Esophagus muscularis mucosa (tissue), 4 donors: Measurements from ENCODE around the gene IP6K3. TPM values are rescaled to one million over a fixed set of nuclear protein-coding genes. Genes with fewer than 3 reads are reported as not detected.

ENCODE experiments used
- DNase-seq: peaks from one replicate; pipeline ENCODE4 v3.0.0-alpha.2; 2017; ENCODE audit errors: extremely low spot score
- H3K27ac ChIP-seq, 4 donors: fragments of 200-600 bp; sonication (generic); replicated peaks in 1 of 4; 1 replicate in 3 of 4; 2 replicates in 1 of 4; pipeline ENCODE4 v1.5.1; 2016 to 2019; ENCODE audit warnings: mild to moderate bottlenecking in 1 of 4
- H3K27me3 ChIP-seq, 4 donors: fragments of 200-600 bp; sonication (generic); one replicate each; pipeline versions ENCODE4 v1.5.1 to v1.6.0; 2016 to 2019
- H3K36me3 ChIP-seq, 4 donors: fragments of 200-600 bp; sonication (generic); one replicate each; pipeline ENCODE4 v1.5.1; 2016 to 2019
- H3K4me1 ChIP-seq, 4 donors: fragments of 200-600 bp; sonication (generic); one replicate each; pipeline ENCODE4 v1.5.1; 2016 to 2019
- H3K4me3 ChIP-seq, 4 donors: fragments of 200-600 bp; sonication (generic); 1 replicate in 2 of 4; 2 replicates in 2 of 4; pipeline ENCODE4 v1.5.1; 2016 to 2019; ENCODE audit warnings: mild to moderate bottlenecking in 4 of 4, moderate library complexity in 1 of 4
- H3K9me3 ChIP-seq, 4 donors: fragments of 200-600 bp; sonication (generic); 1 replicate in 3 of 4; 2 replicates in 1 of 4; pipeline ENCODE4 v1.5.1; 2016 to 2019
- EP300 ChIP-seq: sonication (generic); formaldehyde crosslinking; IDR thresholded peaks from one replicate; pipeline ENCODE4 v1.6.1; 2017; ENCODE audit warnings: antibody characterized with exemption
- POLR2A ChIP-seq: fragments of 450-650 bp; IDR thresholded peaks from one replicate; pipeline ENCODE4 v1.6.1; 2017; ENCODE audit warnings: antibody characterized with exemption, moderate library complexity, mild to moderate bottlenecking, low read depth
- POLR2AphosphoS5 ChIP-seq, 2 donors: sonication (generic); formaldehyde crosslinking; IDR thresholded peaks; one replicate each; pipeline ENCODE4 v1.6.1; 2017; ENCODE audit warnings: antibody characterized with exemption in 2 of 2
- WGBS: methylation state at CpG from one replicate; pipeline ENCODE4 v1.1.5; 2018; 5-methylcytosine and 5-hydroxymethylcytosine counted together
- intact Hi-C: fragments of 100-400 bp; cut with DNase I; formaldehyde crosslinking; loops from one replicate; pipeline ENCODE4 v1.15.1; 2023
- total RNA-seq, 4 donors: library from RNA; depleted of rRNA; stranded (reverse); fragments of >200 nt; gene quantifications; one replicate each; pipeline versions ENCODE4 v1.1.0 to v1.2.1, GENCODE V29; 2016
- TF ChIP-seq, protein P1 (sequence below), 3 experiments: fragments of 200-600 bp in 2 of 3; fragments of 450-650 bp in 1 of 3; sonication (generic) in 2 of 3; IDR thresholded peaks; one replicate each; pipeline ENCODE4 v1.5.1; 2017 to 2019; ENCODE audit warnings: antibody characterized with exemption in 3 of 3, mild to moderate bottlenecking in 2 of 3, moderate library complexity in 1 of 3

The IP6K3 gene
- total RNA-seq, 4 donors from 2014 or later, result 1.2 to 2.8 (median 1.7) TPM

DNA sequence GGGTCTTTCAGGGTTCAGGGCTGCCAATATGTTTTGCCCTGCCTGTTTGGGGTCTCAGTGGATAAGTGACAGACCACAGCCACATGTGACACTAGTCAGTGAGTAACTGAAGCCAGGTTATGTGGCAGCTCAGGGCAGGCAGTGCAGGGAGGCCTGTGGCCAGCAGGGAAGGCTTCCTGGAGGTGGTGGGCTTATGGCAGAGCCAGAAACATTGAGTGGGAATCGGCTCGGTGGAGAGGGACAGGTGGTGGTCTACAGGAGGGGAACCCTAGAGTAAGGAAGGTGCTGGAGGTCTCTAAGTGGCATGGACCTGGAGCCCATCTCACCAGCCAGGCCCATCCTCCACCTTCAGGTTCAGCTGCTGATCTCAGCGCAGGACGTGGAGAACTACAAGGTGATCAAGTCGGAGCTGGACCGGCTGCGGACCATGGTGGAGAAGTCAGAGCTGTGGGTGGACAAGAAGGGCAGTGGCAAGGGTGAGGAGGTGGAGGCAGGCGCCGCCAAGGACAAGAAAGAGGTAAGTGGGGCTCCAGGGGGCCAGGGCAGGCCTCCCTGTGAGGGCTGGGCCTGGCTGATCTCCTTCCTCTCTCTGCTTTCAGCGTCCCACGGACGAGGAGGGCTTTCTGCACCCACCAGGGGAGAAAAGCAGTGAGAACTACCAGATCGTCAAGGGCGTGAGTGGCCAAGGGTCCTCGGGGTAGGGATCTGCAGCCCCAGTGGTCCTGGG lies 70.1 kb downstream of the IP6K3 start:
- WGBS, result 85% methylated on average over 14 of the region's 15 CpGs
- peaks cover 0 to 11% (median 9%) of the 10 kb centered on the region in 4 donors for H3K4me1 ChIP-seq
- H3K27me3 ChIP-seq, result peaks cover 0 to 41% (median 1%) of the 10 kb centered on the region in 4 donors
- no peaks in the 10 kb centered on the region for H3K9me3 ChIP-seq
- no peak overlapping the region for H3K4me3 ChIP-seq
- H3K36me3 ChIP-seq, result peaks cover 4 to 94% (median 68%) of the 10 kb centered on the region in 4 donors
- no peak for DNase-seq
- H3K27ac ChIP-seq, result no peak overlapping the region
- no peak for TF ChIP-seq EP300
- TF ChIP-seq POLR2AphosphoS5 (IDR thresholded peaks at IDR 0.05), result no peak
- TF ChIP-seq POLR2A, result no peak
- TF ChIP-seq, protein P1, sequence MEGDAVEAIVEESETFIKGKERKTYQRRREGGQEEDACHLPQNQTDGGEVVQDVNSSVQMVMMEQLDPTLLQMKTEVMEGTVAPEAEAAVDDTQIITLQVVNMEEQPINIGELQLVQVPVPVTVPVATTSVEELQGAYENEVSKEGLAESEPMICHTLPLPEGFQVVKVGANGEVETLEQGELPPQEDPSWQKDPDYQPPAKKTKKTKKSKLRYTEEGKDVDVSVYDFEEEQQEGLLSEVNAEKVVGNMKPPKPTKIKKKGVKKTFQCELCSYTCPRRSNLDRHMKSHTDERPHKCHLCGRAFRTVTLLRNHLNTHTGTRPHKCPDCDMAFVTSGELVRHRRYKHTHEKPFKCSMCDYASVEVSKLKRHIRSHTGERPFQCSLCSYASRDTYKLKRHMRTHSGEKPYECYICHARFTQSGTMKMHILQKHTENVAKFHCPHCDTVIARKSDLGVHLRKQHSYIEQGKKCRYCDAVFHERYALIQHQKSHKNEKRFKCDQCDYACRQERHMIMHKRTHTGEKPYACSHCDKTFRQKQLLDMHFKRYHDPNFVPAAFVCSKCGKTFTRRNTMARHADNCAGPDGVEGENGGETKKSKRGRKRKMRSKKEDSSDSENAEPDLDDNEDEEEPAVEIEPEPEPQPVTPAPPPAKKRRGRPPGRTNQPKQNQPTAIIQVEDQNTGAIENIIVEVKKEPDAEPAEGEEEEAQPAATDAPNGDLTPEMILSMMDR (IDR thresholded peaks at IDR 0.05), result no peak
- intact Hi-C loops, result no loop called here

DNA sequence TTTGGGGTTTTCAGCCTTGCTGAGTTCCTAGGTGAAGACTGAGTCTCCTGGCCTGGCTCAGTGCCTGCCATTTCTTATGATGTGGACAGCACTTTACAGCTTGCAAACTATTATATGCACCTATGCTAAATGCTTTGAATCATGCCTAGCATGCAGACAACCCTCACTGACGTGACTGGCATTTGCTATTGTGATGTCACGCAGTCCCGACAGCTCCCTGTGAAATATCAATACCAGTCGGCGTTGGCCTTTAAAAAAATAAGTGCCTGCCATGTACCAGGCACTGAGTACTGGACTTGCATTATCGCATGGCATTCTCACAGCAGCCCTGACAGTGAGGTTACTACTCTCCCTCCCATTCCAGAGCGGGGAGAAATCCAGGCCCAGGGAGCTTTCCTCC lies 70.7 kb downstream of the IP6K3 start:
- no peak for TF ChIP-seq POLR2AphosphoS5 (IDR thresholded peaks at IDR 0.05)
- TF ChIP-seq EP300, result no peak
- no peak for TF ChIP-seq POLR2A
- TF ChIP-seq, protein P1 (IDR thresholded peaks at IDR 0.05), result no peak
- DNase-seq, result no peak
- intact Hi-C loops, result no loop called here
- Histone ChIP-seq H3K27ac (no peak overlapping the region), H3K27me3 (peaks cover 0 to 43% (median 0%) of the 10 kb centered on the region in 4 donors), H3K4me3 (no peak overlapping the region), H3K9me3 (no peaks in the 10 kb centered on the region), H3K4me1 (peaks cover 0 to 11% (median 9%) of the 10 kb centered on the region in 4 donors), H3K36me3 (peaks cover 4 to 94% (median 66%) of the 10 kb centered on the region in 4 donors)
- WGBS, result 90% methylated on average over 7 of the region's 7 CpGs

DNA sequence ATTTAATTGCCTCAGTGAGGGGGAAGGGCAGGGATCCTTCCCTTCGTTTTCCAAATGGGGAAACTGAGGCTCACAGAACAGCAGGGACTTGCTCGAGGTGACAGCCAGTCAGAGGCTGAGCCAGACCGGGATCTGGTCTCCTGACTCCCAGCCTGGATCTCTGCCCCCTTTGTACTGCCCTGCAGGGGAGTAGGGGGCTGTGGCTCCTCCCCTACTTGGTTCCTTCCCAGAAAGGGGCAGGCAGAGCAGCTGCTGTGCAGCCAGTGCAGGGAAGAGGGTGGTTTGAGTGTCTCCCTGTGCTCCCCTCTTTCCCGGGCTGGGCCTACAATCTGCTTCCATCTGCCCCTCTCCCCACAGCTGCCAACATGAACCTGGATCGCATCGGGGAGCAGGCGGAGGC lies 72.9 kb downstream of the IP6K3 start:
- H3K4me1 ChIP-seq, result peaks cover 0 to 11% (median 9%) of the 10 kb centered on the region in 4 donors
- H3K27me3 ChIP-seq, result peaks cover 0 to 37% (median 0%) of the 10 kb centered on the region in 4 donors
- no peaks in the 10 kb centered on the region for H3K9me3 ChIP-seq
- TF ChIP-seq POLR2AphosphoS5 (IDR thresholded peaks at IDR 0.05) (no peak), POLR2A (no peak), EP300 (no peak)
- TF ChIP-seq, protein P1 (IDR thresholded peaks at IDR 0.05), result no peak
- H3K36me3 ChIP-seq, result peaks cover 4 to 94% (median 69%) of the 10 kb centered on the region in 4 donors
- H3K4me3 ChIP-seq, result no peak overlapping the region
- 65% methylated on average over 7 of the region's 7 CpGs for WGBS
- DNase-seq, result no peak
- intact Hi-C loops, result no loop called here
- H3K27ac ChIP-seq, result no peak overlapping the region

DNA sequence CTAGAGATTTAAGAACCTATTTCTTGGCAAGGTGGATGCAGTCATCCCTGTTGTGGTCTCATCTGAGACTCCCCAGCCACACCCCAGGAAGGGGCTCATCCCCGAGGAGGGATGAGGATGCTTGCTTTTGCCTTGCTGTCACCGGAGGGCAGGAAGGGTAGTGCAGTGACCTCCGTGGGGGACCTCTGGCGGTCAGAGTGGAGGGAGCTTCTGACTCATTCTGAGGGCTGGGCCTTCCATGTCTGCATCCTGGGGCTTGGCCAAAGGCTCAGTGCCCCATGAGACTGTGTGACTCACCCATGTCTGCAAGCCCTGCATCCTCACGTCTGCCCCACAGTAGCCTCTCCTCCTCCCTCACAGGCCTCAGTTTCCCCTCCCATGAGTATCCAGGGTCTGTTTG lies 73.9 kb downstream of the IP6K3 start:
- H3K9me3 ChIP-seq, result no peaks in the 10 kb centered on the region
- TF ChIP-seq POLR2AphosphoS5 (IDR thresholded peaks at IDR 0.05), result no peak
- TF ChIP-seq, protein P1 (IDR thresholded peaks at IDR 0.05), result peak in 2 of 3 experiments; percentile 17 to 48
- H3K27me3 ChIP-seq, result peaks cover 0 to 31% (median 0%) of the 10 kb centered on the region in 4 donors
- H3K27ac ChIP-seq, result no peak overlapping the region
- peaks cover 0 to 11% (median 9%) of the 10 kb centered on the region in 4 donors for H3K4me1 ChIP-seq
- intact Hi-C loops, result no loop called here
- no peak overlapping the region for H3K4me3 ChIP-seq
- 29% methylated on average over 4 of the region's 5 CpGs for WGBS
- DNase-seq, result peak; percentile 96
- H3K36me3 ChIP-seq, result peaks cover 0 to 95% (median 69%) of the 10 kb centered on the region in 4 donors
